ENCODE measurements around the gene IFI30.

DNA sequence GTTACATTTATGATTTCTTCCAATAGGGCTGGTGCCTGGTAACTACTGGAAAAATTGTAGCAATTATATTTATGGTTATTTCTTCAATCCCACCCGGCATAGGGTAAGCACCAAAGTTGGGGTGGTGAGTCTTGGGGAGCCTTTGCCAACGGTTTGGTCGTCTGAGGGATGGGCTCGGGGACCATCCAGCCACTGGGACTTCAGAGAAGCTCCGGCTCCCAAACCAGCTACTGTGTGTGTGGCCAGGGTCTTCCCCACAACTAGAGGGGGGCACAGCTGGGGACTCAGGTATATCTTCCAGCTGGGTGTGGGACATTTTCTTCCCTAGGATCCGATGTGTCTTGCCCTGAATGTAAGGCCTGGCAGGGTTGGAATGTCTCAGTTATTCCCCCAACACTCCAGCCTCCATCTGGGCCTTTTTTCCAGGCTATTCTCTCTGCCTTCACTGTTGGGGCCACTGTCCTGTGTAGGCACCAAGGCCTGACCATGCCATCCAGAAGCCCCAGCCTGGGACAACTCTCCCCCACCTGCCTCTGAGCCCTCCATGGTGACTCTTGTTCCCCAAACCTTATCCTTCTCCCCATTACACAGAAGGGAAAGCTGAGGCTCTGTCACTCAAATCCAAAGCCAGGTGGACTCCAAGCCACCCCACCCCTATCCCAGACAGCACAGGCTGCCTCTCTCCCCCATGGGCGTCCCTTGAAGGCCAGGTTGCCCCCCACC, 1.1 kb upstream of the IFI30 start:
- TF ChIP-seq, protein P1, sequence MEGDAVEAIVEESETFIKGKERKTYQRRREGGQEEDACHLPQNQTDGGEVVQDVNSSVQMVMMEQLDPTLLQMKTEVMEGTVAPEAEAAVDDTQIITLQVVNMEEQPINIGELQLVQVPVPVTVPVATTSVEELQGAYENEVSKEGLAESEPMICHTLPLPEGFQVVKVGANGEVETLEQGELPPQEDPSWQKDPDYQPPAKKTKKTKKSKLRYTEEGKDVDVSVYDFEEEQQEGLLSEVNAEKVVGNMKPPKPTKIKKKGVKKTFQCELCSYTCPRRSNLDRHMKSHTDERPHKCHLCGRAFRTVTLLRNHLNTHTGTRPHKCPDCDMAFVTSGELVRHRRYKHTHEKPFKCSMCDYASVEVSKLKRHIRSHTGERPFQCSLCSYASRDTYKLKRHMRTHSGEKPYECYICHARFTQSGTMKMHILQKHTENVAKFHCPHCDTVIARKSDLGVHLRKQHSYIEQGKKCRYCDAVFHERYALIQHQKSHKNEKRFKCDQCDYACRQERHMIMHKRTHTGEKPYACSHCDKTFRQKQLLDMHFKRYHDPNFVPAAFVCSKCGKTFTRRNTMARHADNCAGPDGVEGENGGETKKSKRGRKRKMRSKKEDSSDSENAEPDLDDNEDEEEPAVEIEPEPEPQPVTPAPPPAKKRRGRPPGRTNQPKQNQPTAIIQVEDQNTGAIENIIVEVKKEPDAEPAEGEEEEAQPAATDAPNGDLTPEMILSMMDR (IDR thresholded peaks at IDR 0.05): no peak
- no peak for TF ChIP-seq POLR2A (IDR thresholded peaks at IDR 0.05)
